Nephron (organoid): ENCODE measurements around the gene SCAPER.
"Not testable (repeated sequence)": the region's sequence is repeated elsewhere in the genome, so short reads cannot be mapped to it uniquely, and the experiment has no call there.

Experiments used
- H3K27ac Mint-ChIP-seq, 3 experiments: 2 replicates each; pipeline ENCODE4 v1.8.0; 2020; ENCODE audit warnings: mixed read lengths in 3 of 3, mild to moderate bottlenecking in 2 of 3, moderate library complexity in 1 of 3
- H3K27me3 Mint-ChIP-seq: 2 replicates; pipeline ENCODE4 v1.8.0; 2021; ENCODE audit warnings: low read depth, mild to moderate bottlenecking, moderate library complexity, mixed read lengths
- H3K36me3 Mint-ChIP-seq: 2 replicates; pipeline ENCODE4 v1.8.0; 2020; ENCODE audit warnings: low read depth, mixed read lengths
- H3K4me1 Mint-ChIP-seq: 2 replicates; pipeline ENCODE4 v1.8.0; 2020; ENCODE audit warnings: mixed read lengths
- H3K4me3 Mint-ChIP-seq, 3 experiments: 2 replicates each; pipeline ENCODE4 v1.8.0; 2020; ENCODE audit warnings: mild to moderate bottlenecking in 3 of 3, mixed read lengths in 3 of 3, moderate library complexity in 2 of 3
- H3K9me3 Mint-ChIP-seq: 2 replicates; pipeline ENCODE4 v1.8.0; 2020; ENCODE audit warnings: mixed read lengths
- TF ChIP-seq, protein P1 (sequence below), 3 experiments: fragments of 200-600 bp; sonication (generic); IDR thresholded peaks; one replicate each; pipeline ENCODE4 v1.5.0; 2021; ENCODE audit warnings: antibody characterized with exemption in 3 of 3; ENCODE audit not compliant: unreplicated experiment in 3 of 3

SCAPER gene

GRCh38 chr15:76321171-76321570 is 584.0 kb downstream of the SCAPER start:
- no peaks in the 10 kb centered on the region for H3K4me1 Mint-ChIP-seq
- H3K36me3 Mint-ChIP-seq, result no peaks in the 10 kb centered on the region
- no peak overlapping the region for H3K27ac Mint-ChIP-seq
- no peaks in the 10 kb centered on the region for H3K9me3 Mint-ChIP-seq
- no peak overlapping the region for H3K4me3 Mint-ChIP-seq
- peaks cover 49% of the 10 kb centered on the region for H3K27me3 Mint-ChIP-seq
- TF ChIP-seq, protein P1, sequence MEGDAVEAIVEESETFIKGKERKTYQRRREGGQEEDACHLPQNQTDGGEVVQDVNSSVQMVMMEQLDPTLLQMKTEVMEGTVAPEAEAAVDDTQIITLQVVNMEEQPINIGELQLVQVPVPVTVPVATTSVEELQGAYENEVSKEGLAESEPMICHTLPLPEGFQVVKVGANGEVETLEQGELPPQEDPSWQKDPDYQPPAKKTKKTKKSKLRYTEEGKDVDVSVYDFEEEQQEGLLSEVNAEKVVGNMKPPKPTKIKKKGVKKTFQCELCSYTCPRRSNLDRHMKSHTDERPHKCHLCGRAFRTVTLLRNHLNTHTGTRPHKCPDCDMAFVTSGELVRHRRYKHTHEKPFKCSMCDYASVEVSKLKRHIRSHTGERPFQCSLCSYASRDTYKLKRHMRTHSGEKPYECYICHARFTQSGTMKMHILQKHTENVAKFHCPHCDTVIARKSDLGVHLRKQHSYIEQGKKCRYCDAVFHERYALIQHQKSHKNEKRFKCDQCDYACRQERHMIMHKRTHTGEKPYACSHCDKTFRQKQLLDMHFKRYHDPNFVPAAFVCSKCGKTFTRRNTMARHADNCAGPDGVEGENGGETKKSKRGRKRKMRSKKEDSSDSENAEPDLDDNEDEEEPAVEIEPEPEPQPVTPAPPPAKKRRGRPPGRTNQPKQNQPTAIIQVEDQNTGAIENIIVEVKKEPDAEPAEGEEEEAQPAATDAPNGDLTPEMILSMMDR (IDR thresholded peaks at IDR 0.05; ENCODE audit: unreplicated experiment in 3 of 3), result no peak

DNA sequence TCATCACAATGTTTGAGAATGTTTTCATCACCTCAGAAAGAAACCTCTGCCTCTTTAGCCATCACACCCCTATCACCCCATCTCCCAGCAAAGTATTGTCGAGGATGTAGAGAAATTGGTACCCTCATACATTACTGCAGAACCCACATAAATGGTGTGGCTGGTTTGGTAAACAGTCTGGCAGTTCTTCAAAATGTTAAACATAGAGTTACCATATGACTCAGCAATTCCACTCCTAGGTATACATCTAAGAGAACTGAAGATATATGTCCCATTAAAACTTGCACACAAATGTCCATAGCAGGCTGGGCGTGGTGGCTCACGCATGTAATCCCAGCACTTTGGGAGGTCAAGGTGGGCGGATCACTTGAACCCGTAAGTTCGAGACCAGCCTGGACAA is 585.1 kb downstream of the SCAPER start:
- H3K4me3 Mint-ChIP-seq, result no peak overlapping the region
- no peak overlapping the region for H3K27ac Mint-ChIP-seq
- H3K9me3 Mint-ChIP-seq, result no peaks in the 10 kb centered on the region
- TF ChIP-seq, protein P1 (IDR thresholded peaks at IDR 0.05; ENCODE audit: unreplicated experiment in 3 of 3), result no peak
- peaks cover 43% of the 10 kb centered on the region for H3K27me3 Mint-ChIP-seq
- no peaks in the 10 kb centered on the region for H3K4me1 Mint-ChIP-seq
- H3K36me3 Mint-ChIP-seq, result no peaks in the 10 kb centered on the region

DNA sequence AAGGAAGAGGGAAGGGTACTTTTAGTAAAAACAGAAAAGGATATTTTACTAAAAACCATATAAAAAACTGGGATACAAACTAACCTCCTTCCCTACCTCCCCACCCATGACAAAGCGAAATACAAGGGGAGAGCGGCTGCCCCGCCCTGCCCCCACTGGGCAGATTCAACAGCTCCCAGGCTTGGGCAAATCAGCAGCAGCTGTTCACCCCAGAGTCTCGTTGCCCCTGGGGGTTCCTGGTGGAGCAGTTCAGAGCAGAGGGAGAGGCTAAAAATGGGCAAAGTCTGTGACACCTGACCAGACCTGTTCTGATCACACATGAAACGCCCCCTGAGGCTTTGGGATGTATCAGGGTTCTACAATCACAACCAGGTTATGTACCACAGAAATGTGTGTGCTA is 591.4 kb downstream of the SCAPER start:
- Mint-ChIP-seq H3K27me3 (peaks cover 4% of the 10 kb centered on the region), H3K27ac (peak overlapping the region in 2 of 3 experiments; percentile 48 to 61), H3K4me1 (peaks cover 18% of the 10 kb centered on the region), H3K4me3 (peak overlapping the region; percentile 33 to 60 (median 38)), H3K9me3 (no peaks in the 10 kb centered on the region), H3K36me3 (peaks cover 4% of the 10 kb centered on the region)
- TF ChIP-seq, protein P1 (IDR thresholded peaks at IDR 0.05; ENCODE audit: unreplicated experiment in 3 of 3), result no peak

DNA sequence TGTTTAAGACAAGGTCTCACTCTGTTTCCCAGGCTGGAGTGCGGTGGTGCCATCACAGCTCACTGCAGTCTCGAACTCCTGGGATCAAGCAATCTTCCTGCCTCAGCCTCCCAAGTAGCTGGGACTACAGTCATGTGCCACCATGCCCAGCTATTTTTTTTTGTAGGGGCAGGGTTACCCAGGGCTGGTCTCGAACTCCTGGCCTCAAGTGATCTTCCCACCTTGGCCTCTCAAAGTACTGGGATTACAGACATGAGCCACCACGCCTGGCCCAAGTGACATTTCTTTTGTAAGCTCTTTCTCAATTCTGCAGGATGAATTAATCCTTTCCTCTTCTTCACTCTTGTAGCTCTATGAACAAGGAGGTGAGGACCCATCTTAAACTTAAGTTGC is 592.0 kb downstream of the SCAPER start:
- H3K4me3 Mint-ChIP-seq, result peak overlapping the region; percentile 77 to 89 (median 81)
- H3K4me1 Mint-ChIP-seq, result peaks cover 23% of the 10 kb centered on the region
- not testable (repeated sequence) for H3K27me3 Mint-ChIP-seq, H3K9me3 Mint-ChIP-seq, H3K36me3 Mint-ChIP-seq
- peak overlapping the region; percentile 42 to 61 (median 48) for H3K27ac Mint-ChIP-seq

DNA sequence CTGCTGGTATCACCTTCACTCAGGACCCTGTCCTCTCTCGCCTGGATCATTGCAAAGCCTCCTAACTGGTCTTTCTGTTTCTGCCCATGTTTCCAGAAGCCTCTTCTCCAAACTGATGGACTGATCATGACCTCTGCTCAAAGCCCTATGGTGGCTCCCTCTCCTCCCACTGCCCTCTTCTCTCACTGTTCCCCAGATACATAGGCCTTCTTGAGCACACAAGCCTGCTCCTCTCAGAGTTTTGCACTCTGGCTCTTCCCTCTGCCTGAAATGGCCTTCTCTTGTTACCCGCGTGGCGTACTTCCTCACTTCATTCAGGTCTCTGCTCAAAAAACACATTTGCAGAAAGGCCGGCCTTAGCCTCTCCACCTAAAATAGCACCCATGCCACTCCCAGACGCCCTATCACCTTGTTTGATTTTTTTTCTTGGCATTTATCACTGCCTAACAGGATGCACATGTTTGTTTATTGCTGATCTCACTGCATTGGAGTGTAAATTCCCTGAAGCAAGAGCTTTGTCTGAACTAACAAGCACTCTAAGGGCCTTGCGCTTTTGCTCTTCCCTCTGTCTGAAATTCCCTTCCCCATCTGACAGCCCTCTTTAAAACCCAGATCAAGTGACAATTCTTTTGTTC is 592.5 kb downstream of the SCAPER start:
- Mint-ChIP-seq H3K4me3 (peak overlapping the region; percentile 77 to 89 (median 81)), H3K27ac (peak overlapping the region; percentile 24 to 49 (median 42)), H3K36me3 (peaks cover 10% of the 10 kb centered on the region), H3K4me1 (peaks cover 27% of the 10 kb centered on the region), H3K27me3 (peaks cover 4% of the 10 kb centered on the region), H3K9me3 (no peaks in the 10 kb centered on the region)
- TF ChIP-seq, protein P1 (IDR thresholded peaks at IDR 0.05; ENCODE audit: unreplicated experiment in 3 of 3), result no peak

GRCh38 chr15:76311100-76311953 is 593.8 kb downstream of the SCAPER start, which contains the start of gene ETFA:
Gene ETFA, minus strand, starts transcription at chr15:76311469. Its CDS starts 81 bp downstream, at chr15:76311388.
- Mint-ChIP-seq H3K27ac (peak within 1 kb of the TSS; percentile 80 to 94 (median 83)), H3K4me1 (peaks cover 27% of the 10 kb centered on the region), H3K27me3 (no peaks in the 10 kb centered on the region), H3K36me3 (peaks cover 10% of the 10 kb centered on the region), H3K4me3 (peak within 1 kb of the TSS; percentile 89 to 96 (median 92)), H3K9me3 (no peaks in the 10 kb centered on the region)
- TF ChIP-seq, protein P1 (IDR thresholded peaks at IDR 0.05; ENCODE audit: unreplicated experiment in 3 of 3), result no peak
